ENCODE measurements around the gene PTPN3.
"Not testable (repeated sequence)": the region's sequence is repeated elsewhere in the genome, so short reads cannot be mapped to it uniquely, and the experiment has no call there.

The PTPN3 gene

GRCh38 chr9:109532652-109533051 is 34.5 kb upstream of the PTPN3 start:
- H3K9me3 ChIP-seq (ENCODE audit: control insufficient read depth, low read length); H3K4me1 ChIP-seq (ENCODE audit: control insufficient read depth, insufficient read depth, low read depth, low read length); H3K23ac ChIP-seq (ENCODE audit: low read length in 2 of 2); H2BK12ac ChIP-seq (ENCODE audit: low read length in 2 of 2); H2BK15ac ChIP-seq (ENCODE audit: low read depth, poor library complexity, severe bottlenecking); H3K18ac ChIP-seq (ENCODE audit: low read depth in 1 of 2, low read length in 2 of 2); H4K8ac ChIP-seq (ENCODE audit: low read length); H3K9ac ChIP-seq (ENCODE audit: low read length); H3K4me2 ChIP-seq (ENCODE audit: low read length, poor library complexity, severe bottlenecking); H2AK5ac ChIP-seq (ENCODE audit: low read length, severe bottlenecking); H3K36me3 ChIP-seq (ENCODE audit: control insufficient read depth in 1 of 2, insufficient read depth in 2 of 2, low read depth in 1 of 2, low read length in 2 of 2); H2AFZ ChIP-seq (ENCODE audit: low read depth, low read length); H4K91ac ChIP-seq (ENCODE audit: low read length); H3K4me3 ChIP-seq (ENCODE audit: insufficient read depth in 1 of 2, low read depth in 1 of 2, low read length in 2 of 2); H2BK5ac ChIP-seq (ENCODE audit: low read depth, low read length, poor library complexity, severe bottlenecking); H3K27ac ChIP-seq (ENCODE audit: low read length, poor library complexity, severe bottlenecking); DNase-seq; H3K14ac ChIP-seq (ENCODE audit: low read length in 2 of 2); H2BK120ac ChIP-seq (ENCODE audit: low read depth, low read length); H3K4ac ChIP-seq (ENCODE audit: low read depth in 1 of 2, low read length in 2 of 2); H3K79me1 ChIP-seq (replicated peaks; ENCODE audit: low read length, poor library complexity, severe bottlenecking): not testable (repeated sequence)
- WGBS: 88% methylated on average over 11 of the region's 13 CpGs
- H3K27me3 ChIP-seq (ENCODE audit: control insufficient read depth in 1 of 2, insufficient read depth in 1 of 2, low read length in 2 of 2): peaks cover 31 to 72% of the 10 kb centered on the region in 2 experiments

GRCh38 chr9:109522106-109522505 is 24.0 kb upstream of the PTPN3 start:
- Histone ChIP-seq H4K8ac (ENCODE audit: low read length) (no peak overlapping the region), H3K79me1 (replicated peaks; ENCODE audit: low read length, poor library complexity, severe bottlenecking) (no peaks in the 10 kb centered on the region), H3K4ac (ENCODE audit: low read depth in 1 of 2, low read length in 2 of 2) (no peak overlapping the region), H2BK120ac (ENCODE audit: low read depth, low read length) (no peak overlapping the region), H4K91ac (ENCODE audit: low read length) (no peak overlapping the region), H2BK15ac (ENCODE audit: low read depth, poor library complexity, severe bottlenecking) (no peak overlapping the region), H3K4me3 (ENCODE audit: insufficient read depth in 1 of 2, low read depth in 1 of 2, low read length in 2 of 2) (no peak overlapping the region), H2BK5ac (ENCODE audit: low read depth, low read length, poor library complexity, severe bottlenecking) (no peak overlapping the region), H3K27me3 (ENCODE audit: control insufficient read depth in 1 of 2, insufficient read depth in 1 of 2, low read length in 2 of 2) (peaks cover 20 to 38% of the 10 kb centered on the region in 2 experiments), H2AK5ac (ENCODE audit: low read length, severe bottlenecking) (no peak overlapping the region), H3K27ac (ENCODE audit: low read length, poor library complexity, severe bottlenecking) (no peak overlapping the region), H2BK12ac (ENCODE audit: low read length in 2 of 2) (no peak overlapping the region), H3K9me3 (ENCODE audit: control insufficient read depth, low read length) (no peaks in the 10 kb centered on the region), H3K4me2 (ENCODE audit: low read length, poor library complexity, severe bottlenecking) (no peak overlapping the region), H2AFZ (ENCODE audit: low read depth, low read length) (no peak overlapping the region), H3K4me1 (ENCODE audit: control insufficient read depth, insufficient read depth, low read depth, low read length) (no peaks in the 10 kb centered on the region), H3K9ac (ENCODE audit: low read length) (no peak overlapping the region), H3K18ac (ENCODE audit: low read depth in 1 of 2, low read length in 2 of 2) (no peak overlapping the region), H3K36me3 (ENCODE audit: control insufficient read depth in 1 of 2, insufficient read depth in 2 of 2, low read depth in 1 of 2, low read length in 2 of 2) (no peaks in the 10 kb centered on the region), H3K23ac (ENCODE audit: low read length in 2 of 2) (no peak overlapping the region), H3K14ac (ENCODE audit: low read length in 2 of 2) (no peak overlapping the region)
- no peak for DNase-seq
- WGBS: 79% methylated on average over 3 of the region's 6 CpGs

- Histone ChIP-seq H2AFZ (ENCODE audit: low read depth, low read length) (no peak overlapping the region), H3K23ac (ENCODE audit: low read length in 2 of 2) (no peak overlapping the region), H4K91ac (ENCODE audit: low read length) (no peak overlapping the region), H3K9me3 (ENCODE audit: control insufficient read depth, low read length) (no peaks in the 10 kb centered on the region), H4K8ac (ENCODE audit: low read length) (no peak overlapping the region), H3K36me3 (ENCODE audit: control insufficient read depth in 1 of 2, insufficient read depth in 2 of 2, low read depth in 1 of 2, low read length in 2 of 2) (no peaks in the 10 kb centered on the region), H3K27ac (ENCODE audit: low read length, poor library complexity, severe bottlenecking) (no peak overlapping the region), H3K79me1 (replicated peaks; ENCODE audit: low read length, poor library complexity, severe bottlenecking) (no peaks in the 10 kb centered on the region), H3K4me1 (ENCODE audit: control insufficient read depth, insufficient read depth, low read depth, low read length) (no peaks in the 10 kb centered on the region), H2BK5ac (ENCODE audit: low read depth, low read length, poor library complexity, severe bottlenecking) (no peak overlapping the region), H3K14ac (ENCODE audit: low read length in 2 of 2) (no peak overlapping the region), H2BK12ac (ENCODE audit: low read length in 2 of 2) (no peak overlapping the region), H2BK120ac (ENCODE audit: low read depth, low read length) (no peak overlapping the region), H3K4me3 (ENCODE audit: insufficient read depth in 1 of 2, low read depth in 1 of 2, low read length in 2 of 2) (no peak overlapping the region), H3K4ac (ENCODE audit: low read depth in 1 of 2, low read length in 2 of 2) (no peak overlapping the region), H3K18ac (ENCODE audit: low read depth in 1 of 2, low read length in 2 of 2) (no peak overlapping the region), H3K4me2 (ENCODE audit: low read length, poor library complexity, severe bottlenecking) (no peak overlapping the region), H2BK15ac (ENCODE audit: low read depth, poor library complexity, severe bottlenecking) (no peak overlapping the region), H2AK5ac (ENCODE audit: low read length, severe bottlenecking) (no peak overlapping the region), H3K9ac (ENCODE audit: low read length) (no peak overlapping the region), H3K27me3 (ENCODE audit: control insufficient read depth in 1 of 2, insufficient read depth in 1 of 2, low read length in 2 of 2) (peaks cover 35 to 53% of the 10 kb centered on the region in 2 experiments)
- DNase-seq: peak; percentile 76
- WGBS: 21% methylated on average over 11 of the region's 11 CpGs
These were observed 22.5 kb upstream of the PTPN3 start for GRCh38 chr9:109520475-109521132.

GRCh38 chr9:109519366-109519765 is 21.3 kb upstream of the PTPN3 start:
- H2BK12ac ChIP-seq (ENCODE audit: low read length in 2 of 2): no peak overlapping the region
- H4K91ac ChIP-seq (ENCODE audit: low read length): no peak overlapping the region
- no peak overlapping the region for H4K8ac ChIP-seq (ENCODE audit: low read length)
- H2AFZ ChIP-seq (ENCODE audit: low read depth, low read length): no peak overlapping the region
- H3K4me1 ChIP-seq (ENCODE audit: control insufficient read depth, insufficient read depth, low read depth, low read length): no peaks in the 10 kb centered on the region
- no peak overlapping the region for H3K4ac ChIP-seq (ENCODE audit: low read depth in 1 of 2, low read length in 2 of 2)
- H3K4me2 ChIP-seq (ENCODE audit: low read length, poor library complexity, severe bottlenecking): no peak overlapping the region
- H2BK120ac ChIP-seq (ENCODE audit: low read depth, low read length): no peak overlapping the region
- no peak overlapping the region for H2AK5ac ChIP-seq (ENCODE audit: low read length, severe bottlenecking)
- peak overlapping the region in 1 of 2 experiments; percentile 81 for H3K23ac ChIP-seq (ENCODE audit: low read length in 2 of 2)
- WGBS: 82% methylated on average over 5 of the region's 5 CpGs
- H3K9me3 ChIP-seq (ENCODE audit: control insufficient read depth, low read length): no peaks in the 10 kb centered on the region
- H3K36me3 ChIP-seq (ENCODE audit: control insufficient read depth in 1 of 2, insufficient read depth in 2 of 2, low read depth in 1 of 2, low read length in 2 of 2): no peaks in the 10 kb centered on the region
- H3K4me3 ChIP-seq (ENCODE audit: insufficient read depth in 1 of 2, low read depth in 1 of 2, low read length in 2 of 2): no peak overlapping the region
- H3K27ac ChIP-seq (ENCODE audit: low read length, poor library complexity, severe bottlenecking): no peak overlapping the region
- peaks cover 32 to 64% of the 10 kb centered on the region in 2 experiments for H3K27me3 ChIP-seq (ENCODE audit: control insufficient read depth in 1 of 2, insufficient read depth in 1 of 2, low read length in 2 of 2)
- H3K14ac ChIP-seq (ENCODE audit: low read length in 2 of 2): no peak overlapping the region
- no peak overlapping the region for H3K9ac ChIP-seq (ENCODE audit: low read length)
- H3K18ac ChIP-seq (ENCODE audit: low read depth in 1 of 2, low read length in 2 of 2): no peak overlapping the region
- no peak overlapping the region for H2BK15ac ChIP-seq (ENCODE audit: low read depth, poor library complexity, severe bottlenecking)
- H3K79me1 ChIP-seq (replicated peaks; ENCODE audit: low read length, poor library complexity, severe bottlenecking): no peaks in the 10 kb centered on the region
- no peak for DNase-seq
- no peak overlapping the region for H2BK5ac ChIP-seq (ENCODE audit: low read depth, low read length, poor library complexity, severe bottlenecking)
